Measurements from ENCODE around the gene SMG6. TPM values are rescaled to one million over a fixed set of nuclear protein-coding genes. Genes with fewer than 3 reads are reported as not detected.

Gene SMG6
- total and polyA plus RNA-seq, 2 donors (not counting 1 experiment from before 2014, with no cell fraction given), result 10.6 to 35.5 TPM

DNA sequence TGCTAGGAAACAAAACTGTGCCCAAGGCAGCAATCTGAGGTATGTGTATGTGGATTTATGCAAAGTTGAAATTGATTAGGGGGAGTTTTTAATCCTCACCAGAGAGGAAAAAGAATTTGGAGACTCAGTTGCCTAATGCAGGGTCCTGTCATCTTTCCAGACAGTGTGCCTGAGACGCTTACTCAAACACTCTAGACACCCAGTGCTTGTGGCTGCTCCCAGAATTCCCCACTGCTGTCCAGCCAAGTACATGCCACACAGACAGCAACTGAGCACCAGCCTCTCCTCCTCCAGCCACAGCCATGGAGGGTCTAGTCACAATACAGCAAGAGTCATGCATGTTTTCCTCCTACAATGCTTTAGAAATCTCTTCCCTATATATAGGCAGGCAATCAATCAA lies 130.6 kb downstream of the SMG6 start:
- Histone ChIP-seq H2AFZ (ENCODE audit: insufficient read depth, low read depth, low read length, poor library complexity, severe bottlenecking) (no peak overlapping the region), H4K20me1 (ENCODE audit: control insufficient read depth, insufficient read depth, low read length, poor library complexity, severe bottlenecking) (no peaks in the 10 kb centered on the region), H3K4me1 (ENCODE audit: control insufficient read depth in 2 of 2, insufficient read depth in 2 of 2, low read length in 2 of 2) (no peaks in the 10 kb centered on the region), H3K4me3 (ENCODE audit: control extremely low read depth in 1 of 5, extremely low read depth in 1 of 5, insufficient read depth in 1 of 5, low read depth in 2 of 5, low read length in 4 of 5) (no peak overlapping the region), H3K4me2 (replicated peaks; ENCODE audit: low read depth, low read length, poor library complexity, severe bottlenecking) (no peak overlapping the region), H3K9me3 (ENCODE audit: control extremely low read depth in 1 of 3, control insufficient read depth in 2 of 3, insufficient read depth in 1 of 3, low read length in 2 of 3) (no peaks in the 10 kb centered on the region), H3K9ac (ENCODE audit: low read length) (no peak overlapping the region), H3K36me3 (replicated peaks in 1 of 2; ENCODE audit: control extremely low read depth in 1 of 2, control insufficient read depth in 1 of 2, extremely low read depth in 1 of 2, insufficient read depth in 2 of 2, low read length in 1 of 2) (peaks cover 2 to 28% of the 10 kb centered on the region in 2 experiments), H3K79me2 (ENCODE audit: control insufficient read depth, insufficient read depth, low read length) (no peaks in the 10 kb centered on the region), H3K27me3 (replicated peaks in 1 of 4; ENCODE audit: control extremely low read depth in 1 of 4, control insufficient read depth in 3 of 4, insufficient read depth in 4 of 4, low read length in 3 of 4) (no peaks in the 10 kb centered on the region), H3K27ac (ENCODE audit: low read length in 2 of 2) (no peak overlapping the region)
- ChIA-PET CTCF (interaction anchor here (1.0 kb wide), 1 partner anchor 117 kb away, joined by 3 read pairs; no protein-coding TSS in a partner anchor), POLR2A (no interaction called here)
- H3K27ac Mint-ChIP-seq, result no peak overlapping the region
- 100% methylated on average over 1 of the region's 1 CpG for WGBS (ENCODE audit: insufficient coverage)
- H3K4me3 Mint-ChIP-seq, result no peak overlapping the region
- H3K27me3 Mint-ChIP-seq, result no peaks in the 10 kb centered on the region
- TF ChIP-seq, protein P1, sequence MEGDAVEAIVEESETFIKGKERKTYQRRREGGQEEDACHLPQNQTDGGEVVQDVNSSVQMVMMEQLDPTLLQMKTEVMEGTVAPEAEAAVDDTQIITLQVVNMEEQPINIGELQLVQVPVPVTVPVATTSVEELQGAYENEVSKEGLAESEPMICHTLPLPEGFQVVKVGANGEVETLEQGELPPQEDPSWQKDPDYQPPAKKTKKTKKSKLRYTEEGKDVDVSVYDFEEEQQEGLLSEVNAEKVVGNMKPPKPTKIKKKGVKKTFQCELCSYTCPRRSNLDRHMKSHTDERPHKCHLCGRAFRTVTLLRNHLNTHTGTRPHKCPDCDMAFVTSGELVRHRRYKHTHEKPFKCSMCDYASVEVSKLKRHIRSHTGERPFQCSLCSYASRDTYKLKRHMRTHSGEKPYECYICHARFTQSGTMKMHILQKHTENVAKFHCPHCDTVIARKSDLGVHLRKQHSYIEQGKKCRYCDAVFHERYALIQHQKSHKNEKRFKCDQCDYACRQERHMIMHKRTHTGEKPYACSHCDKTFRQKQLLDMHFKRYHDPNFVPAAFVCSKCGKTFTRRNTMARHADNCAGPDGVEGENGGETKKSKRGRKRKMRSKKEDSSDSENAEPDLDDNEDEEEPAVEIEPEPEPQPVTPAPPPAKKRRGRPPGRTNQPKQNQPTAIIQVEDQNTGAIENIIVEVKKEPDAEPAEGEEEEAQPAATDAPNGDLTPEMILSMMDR (IDR thresholded peaks at IDR 0.05), result no peak
- no peak for TF ChIP-seq EZH2 (IDR thresholded peaks at IDR 0.05; ENCODE audit: borderline replicate concordance, insufficient read depth, low read depth, low read length, poor library complexity, severe bottlenecking)
- ATAC-seq (ENCODE audit: low read depth) (no peak), DNase-seq (no peak)
- no peaks in the 10 kb centered on the region for H3K4me1 Mint-ChIP-seq
- intact Hi-C loops (cut with micrococcal nuclease), result no loop called here
- no peaks in the 10 kb centered on the region for H3K9me3 Mint-ChIP-seq (ENCODE audit: insufficient read depth)

DNA sequence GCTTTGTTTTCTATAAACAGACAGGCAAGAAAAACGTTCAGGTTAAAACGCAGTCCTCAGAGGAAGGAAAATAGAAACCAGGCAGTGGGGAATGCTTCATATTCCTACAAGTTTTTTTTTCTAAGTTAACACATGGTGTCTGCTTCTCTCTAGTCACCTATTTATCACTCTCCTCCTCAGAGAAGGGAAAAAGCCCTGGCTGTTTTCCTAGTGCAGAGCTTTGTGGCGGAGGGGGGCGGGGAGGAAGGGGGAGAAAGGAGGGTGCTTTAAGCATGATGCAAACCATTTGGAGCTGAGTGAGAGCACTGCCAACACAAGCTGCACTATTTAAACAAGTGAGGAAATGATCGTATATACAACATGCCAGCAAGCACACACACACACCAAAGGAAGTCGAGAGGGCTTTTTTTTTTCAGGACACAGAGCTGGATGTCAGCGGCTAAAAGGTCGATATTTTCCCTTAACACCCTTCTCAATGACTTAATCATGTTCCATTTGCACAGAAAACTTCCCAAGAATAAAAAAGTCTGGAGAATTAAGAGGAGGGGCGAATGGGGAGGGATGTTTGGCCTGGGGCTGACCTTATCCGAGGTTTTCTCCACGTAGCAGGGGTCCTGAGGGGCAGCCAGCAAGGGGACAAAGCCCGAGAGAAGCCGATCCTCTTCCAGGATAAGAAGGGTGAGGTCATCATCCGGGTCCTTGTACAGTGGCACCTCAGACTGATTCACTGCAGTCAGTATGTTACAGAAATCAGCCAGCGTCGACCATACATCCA lies 131.3 kb downstream of the SMG6 start:
- H3K4me1 ChIP-seq (ENCODE audit: control insufficient read depth in 2 of 2, insufficient read depth in 2 of 2, low read length in 2 of 2), result no peaks in the 10 kb centered on the region
- H3K4me1 Mint-ChIP-seq, result no peaks in the 10 kb centered on the region
- no peaks in the 10 kb centered on the region for H3K9me3 ChIP-seq (ENCODE audit: control extremely low read depth in 1 of 3, control insufficient read depth in 2 of 3, insufficient read depth in 1 of 3, low read length in 2 of 3)
- 100% methylated on average over 5 of the region's 16 CpGs for WGBS (ENCODE audit: insufficient coverage)
- H3K9ac ChIP-seq (ENCODE audit: low read length), result no peak overlapping the region
- ChIA-PET CTCF (interaction anchor here (1.0 kb wide), 1 partner anchor 117 kb away, joined by 3 read pairs; no protein-coding TSS in a partner anchor), POLR2A (interaction anchor here (0.7 kb wide), 1 partner anchor 119 kb away, joined by 5 read pairs; no protein-coding TSS in a partner anchor)
- no peak overlapping the region for H3K27ac Mint-ChIP-seq
- no peak overlapping the region for H3K27ac ChIP-seq (ENCODE audit: low read length in 2 of 2)
- H3K9me3 Mint-ChIP-seq (ENCODE audit: insufficient read depth), result no peaks in the 10 kb centered on the region
- no peak overlapping the region for H3K4me3 ChIP-seq (ENCODE audit: control extremely low read depth in 1 of 5, extremely low read depth in 1 of 5, insufficient read depth in 1 of 5, low read depth in 2 of 5, low read length in 4 of 5)
- H2AFZ ChIP-seq (ENCODE audit: insufficient read depth, low read depth, low read length, poor library complexity, severe bottlenecking), result no peak overlapping the region
- no peak overlapping the region for H3K4me3 Mint-ChIP-seq
- no peaks in the 10 kb centered on the region for H3K27me3 Mint-ChIP-seq
- no peak overlapping the region for H3K4me2 ChIP-seq (replicated peaks; ENCODE audit: low read depth, low read length, poor library complexity, severe bottlenecking)
- peaks cover 2 to 24% of the 10 kb centered on the region in 2 experiments for H3K36me3 ChIP-seq (replicated peaks in 1 of 2; ENCODE audit: control extremely low read depth in 1 of 2, control insufficient read depth in 1 of 2, extremely low read depth in 1 of 2, insufficient read depth in 2 of 2, low read length in 1 of 2)
- no peaks in the 10 kb centered on the region for H3K79me2 ChIP-seq (ENCODE audit: control insufficient read depth, insufficient read depth, low read length)
- TF ChIP-seq, protein P1 (IDR thresholded peaks at IDR 0.05), result no peak
- TF ChIP-seq EZH2 (IDR thresholded peaks at IDR 0.05; ENCODE audit: borderline replicate concordance, insufficient read depth, low read depth, low read length, poor library complexity, severe bottlenecking), result no peak
- H3K27me3 ChIP-seq (replicated peaks in 1 of 4; ENCODE audit: control extremely low read depth in 1 of 4, control insufficient read depth in 3 of 4, insufficient read depth in 4 of 4, low read length in 3 of 4), result no peaks in the 10 kb centered on the region
- intact Hi-C loops (cut with micrococcal nuclease), result no loop called here
- DNase-seq, result no peak
- H4K20me1 ChIP-seq (ENCODE audit: control insufficient read depth, insufficient read depth, low read length, poor library complexity, severe bottlenecking), result no peaks in the 10 kb centered on the region
- no peak for ATAC-seq (ENCODE audit: low read depth)

All from B cell (primary cell).